ENCODE data around the gene RBM18. TPM values are rescaled to one million over a fixed set of nuclear protein-coding genes. Genes with fewer than 3 reads are reported as not detected.

The RBM18 gene
- total RNA-seq, 1 donor from 2014 or later: 15.3 TPM

- ATAC-seq (ENCODE audit: low read depth) (no peak), DNase-seq (no peak)
- POLR2A ChIA-PET: no interaction called here
- Mint-ChIP-seq H3K9me3 (no peaks in the 10 kb centered on the region), H3K4me1 (peaks cover 30% of the 10 kb centered on the region), H3K27ac (no peak overlapping the region), H3K27me3 (peaks cover 58% of the 10 kb centered on the region), H3K4me3 (no peak overlapping the region), H3K36me3 (ENCODE audit: low read depth) (no peaks in the 10 kb centered on the region)
- CTCF ChIA-PET: no interaction called here
- no peak for TF ChIP-seq CTCF (IDR thresholded peaks at IDR 0.05)
- intact Hi-C loops (cut with micrococcal nuclease): no loop called here
These were observed 41.2 kb downstream of the RBM18 start for GRCh38 chr9:122223435-122223834.

GRCh38 chr9:122222791-122223190 lies 41.8 kb downstream of the RBM18 start:
- Mint-ChIP-seq H3K4me3 (no peak overlapping the region), H3K36me3 (ENCODE audit: low read depth) (no peaks in the 10 kb centered on the region), H3K27ac (no peak overlapping the region), H3K9me3 (no peaks in the 10 kb centered on the region), H3K27me3 (peaks cover 64% of the 10 kb centered on the region), H3K4me1 (peaks cover 31% of the 10 kb centered on the region)
- no peak for ATAC-seq (ENCODE audit: low read depth)
- no peak for DNase-seq
- ChIA-PET CTCF (no interaction called here), POLR2A (no interaction called here)
- intact Hi-C loops (cut with micrococcal nuclease): no loop called here
- no peak for TF ChIP-seq CTCF (IDR thresholded peaks at IDR 0.05)

- intact Hi-C loops (cut with micrococcal nuclease): no loop called here
- ChIA-PET CTCF (no interaction called here), POLR2A (no interaction called here)
- no peak for DNase-seq
- Mint-ChIP-seq H3K4me3 (no peak overlapping the region), H3K9me3 (no peaks in the 10 kb centered on the region), H3K36me3 (ENCODE audit: low read depth) (no peaks in the 10 kb centered on the region), H3K27me3 (peaks cover 65% of the 10 kb centered on the region), H3K4me1 (peaks cover 29% of the 10 kb centered on the region), H3K27ac (no peak overlapping the region)
- no peak for ATAC-seq (ENCODE audit: low read depth)
- TF ChIP-seq CTCF (IDR thresholded peaks at IDR 0.05): no peak
These were observed 43.3 kb downstream of the RBM18 start for GRCh38 chr9:122221183-122221811.

- DNase-seq: no peak
- H3K4me3 Mint-ChIP-seq: no peak overlapping the region
- H3K36me3 Mint-ChIP-seq (ENCODE audit: low read depth): no peaks in the 10 kb centered on the region
- no peak for ATAC-seq (ENCODE audit: low read depth)
- no peaks in the 10 kb centered on the region for H3K9me3 Mint-ChIP-seq
- intact Hi-C loops (cut with micrococcal nuclease): no loop called here
- ChIA-PET CTCF (no interaction called here), POLR2A (no interaction called here)
- TF ChIP-seq CTCF (IDR thresholded peaks at IDR 0.05): no peak
- H3K27ac Mint-ChIP-seq: no peak overlapping the region
- peaks cover 67% of the 10 kb centered on the region for H3K27me3 Mint-ChIP-seq
- H3K4me1 Mint-ChIP-seq: peaks cover 29% of the 10 kb centered on the region
These were observed 43.9 kb downstream of the RBM18 start for GRCh38 chr9:122220673-122221182.

- intact Hi-C loops (cut with micrococcal nuclease): no loop called here
- CTCF ChIA-PET: no interaction called here
- no peak for TF ChIP-seq CTCF (IDR thresholded peaks at IDR 0.05)
- Mint-ChIP-seq H3K27ac (no peak overlapping the region), H3K4me1 (peaks cover 29% of the 10 kb centered on the region), H3K9me3 (no peaks in the 10 kb centered on the region), H3K36me3 (ENCODE audit: low read depth) (no peaks in the 10 kb centered on the region), H3K27me3 (peaks cover 74% of the 10 kb centered on the region), H3K4me3 (peak overlapping the region; percentile 73)
- ATAC-seq (ENCODE audit: low read depth): no peak
- POLR2A ChIA-PET: no interaction called here
- DNase-seq: no peak
These were observed 44.6 kb downstream of the RBM18 start for GRCh38 chr9:122219856-122220672.
